ENCODE data around the gene TMEM184A. TPM values are rescaled to one million over a fixed set of nuclear protein-coding genes. Genes with fewer than 3 reads are reported as not detected.
A peak's percentile ranks its signal among the peaks of the same experiment; 100 is the strongest.

Gene TMEM184A
- total and polyA plus RNA-seq, 2 of the 13 experiments (the other 11 are each of a cell fraction or from before 2014, with no cell fraction given), result 9.5 to 20.4 TPM

DNA sequence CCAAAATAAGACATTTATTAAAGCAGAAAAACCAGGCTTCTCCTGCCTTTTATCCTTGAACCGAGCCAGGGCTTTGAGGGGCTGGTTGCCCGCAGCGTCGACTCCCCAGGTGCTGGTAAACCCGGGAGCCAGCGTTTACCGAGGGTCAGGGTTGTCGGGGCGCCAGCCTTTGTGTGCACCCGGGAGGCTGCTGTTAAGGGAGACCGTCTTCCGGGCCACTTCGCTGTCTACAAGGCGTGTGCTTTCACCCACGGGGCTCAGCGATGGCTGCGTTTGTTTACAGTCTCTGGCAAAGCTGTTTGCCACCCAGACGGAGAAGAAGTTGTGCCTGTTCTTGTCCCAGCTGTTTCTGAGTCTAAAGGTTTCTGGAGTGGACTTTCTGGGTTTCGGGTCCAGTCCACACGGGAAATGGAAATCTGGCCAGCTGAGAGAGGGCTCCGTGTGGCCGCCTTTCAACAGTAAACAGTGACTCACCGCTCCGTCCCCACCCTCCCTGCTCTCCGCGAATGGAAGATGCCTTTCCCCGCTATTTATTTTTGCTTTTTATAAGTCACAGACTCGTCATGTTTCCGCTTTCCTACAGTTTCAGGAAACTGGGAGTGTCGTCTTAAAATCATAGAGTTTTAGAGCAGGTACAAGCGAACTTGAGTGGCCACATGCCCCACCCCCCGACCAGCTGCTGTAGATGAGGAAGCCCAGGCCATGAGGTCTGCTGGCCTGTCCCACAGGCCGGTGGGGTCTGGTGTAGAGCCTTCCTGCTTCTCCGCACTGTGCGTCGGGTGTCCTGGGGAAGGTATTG is 23.4 kb downstream of the TMEM184A start (continued):
- TF ChIP-seq, protein P1, sequence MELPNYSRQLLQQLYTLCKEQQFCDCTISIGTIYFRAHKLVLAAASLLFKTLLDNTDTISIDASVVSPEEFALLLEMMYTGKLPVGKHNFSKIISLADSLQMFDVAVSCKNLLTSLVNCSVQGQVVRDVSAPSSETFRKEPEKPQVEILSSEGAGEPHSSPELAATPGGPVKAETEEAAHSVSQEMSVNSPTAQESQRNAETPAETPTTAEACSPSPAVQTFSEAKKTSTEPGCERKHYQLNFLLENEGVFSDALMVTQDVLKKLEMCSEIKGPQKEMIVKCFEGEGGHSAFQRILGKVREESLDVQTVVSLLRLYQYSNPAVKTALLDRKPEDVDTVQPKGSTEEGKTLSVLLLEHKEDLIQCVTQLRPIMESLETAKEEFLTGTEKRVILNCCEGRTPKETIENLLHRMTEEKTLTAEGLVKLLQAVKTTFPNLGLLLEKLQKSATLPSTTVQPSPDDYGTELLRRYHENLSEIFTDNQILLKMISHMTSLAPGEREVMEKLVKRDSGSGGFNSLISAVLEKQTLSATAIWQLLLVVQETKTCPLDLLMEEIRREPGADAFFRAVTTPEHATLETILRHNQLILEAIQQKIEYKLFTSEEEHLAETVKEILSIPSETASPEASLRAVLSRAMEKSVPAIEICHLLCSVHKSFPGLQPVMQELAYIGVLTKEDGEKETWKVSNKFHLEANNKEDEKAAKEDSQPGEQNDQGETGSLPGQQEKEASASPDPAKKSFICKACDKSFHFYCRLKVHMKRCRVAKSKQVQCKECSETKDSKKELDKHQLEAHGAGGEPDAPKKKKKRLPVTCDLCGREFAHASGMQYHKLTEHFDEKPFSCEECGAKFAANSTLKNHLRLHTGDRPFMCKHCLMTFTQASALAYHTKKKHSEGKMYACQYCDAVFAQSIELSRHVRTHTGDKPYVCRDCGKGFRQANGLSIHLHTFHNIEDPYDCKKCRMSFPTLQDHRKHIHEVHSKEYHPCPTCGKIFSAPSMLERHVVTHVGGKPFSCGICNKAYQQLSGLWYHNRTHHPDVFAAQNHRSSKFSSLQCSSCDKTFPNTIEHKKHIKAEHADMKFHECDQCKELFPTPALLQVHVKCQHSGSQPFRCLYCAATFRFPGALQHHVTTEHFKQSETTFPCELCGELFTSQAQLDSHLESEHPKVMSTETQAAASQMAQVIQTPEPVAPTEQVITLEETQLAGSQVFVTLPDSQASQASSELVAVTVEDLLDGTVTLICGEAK (IDR thresholded peaks at IDR 0.05), result no peak
- TF ChIP-seq, protein P1 (CRISPR knock-in tag; IDR thresholded peaks at IDR 0.05), result no peak
- TF ChIP-seq GATA4 (IDR thresholded peaks at IDR 0.05; ENCODE audit: borderline replicate concordance, low read depth), result no peak
- TF ChIP-seq ZFAT (CRISPR knock-in tag; conservative IDR thresholded peaks at IDR 0.05), result no peak
- peak; percentile 47 for TF ChIP-seq CREB1 (IDR thresholded peaks at IDR 0.05)
- TF ChIP-seq CREB1 (CRISPR knock-in tag; IDR thresholded peaks at IDR 0.05), result no peak; the same call in 1 of the 2 replicates
- TF ChIP-seq ZNF841 (CRISPR knock-in tag; IDR thresholded peaks at IDR 0.05; ENCODE audit: borderline replicate concordance), result no peak
- TF ChIP-seq, protein P2, sequence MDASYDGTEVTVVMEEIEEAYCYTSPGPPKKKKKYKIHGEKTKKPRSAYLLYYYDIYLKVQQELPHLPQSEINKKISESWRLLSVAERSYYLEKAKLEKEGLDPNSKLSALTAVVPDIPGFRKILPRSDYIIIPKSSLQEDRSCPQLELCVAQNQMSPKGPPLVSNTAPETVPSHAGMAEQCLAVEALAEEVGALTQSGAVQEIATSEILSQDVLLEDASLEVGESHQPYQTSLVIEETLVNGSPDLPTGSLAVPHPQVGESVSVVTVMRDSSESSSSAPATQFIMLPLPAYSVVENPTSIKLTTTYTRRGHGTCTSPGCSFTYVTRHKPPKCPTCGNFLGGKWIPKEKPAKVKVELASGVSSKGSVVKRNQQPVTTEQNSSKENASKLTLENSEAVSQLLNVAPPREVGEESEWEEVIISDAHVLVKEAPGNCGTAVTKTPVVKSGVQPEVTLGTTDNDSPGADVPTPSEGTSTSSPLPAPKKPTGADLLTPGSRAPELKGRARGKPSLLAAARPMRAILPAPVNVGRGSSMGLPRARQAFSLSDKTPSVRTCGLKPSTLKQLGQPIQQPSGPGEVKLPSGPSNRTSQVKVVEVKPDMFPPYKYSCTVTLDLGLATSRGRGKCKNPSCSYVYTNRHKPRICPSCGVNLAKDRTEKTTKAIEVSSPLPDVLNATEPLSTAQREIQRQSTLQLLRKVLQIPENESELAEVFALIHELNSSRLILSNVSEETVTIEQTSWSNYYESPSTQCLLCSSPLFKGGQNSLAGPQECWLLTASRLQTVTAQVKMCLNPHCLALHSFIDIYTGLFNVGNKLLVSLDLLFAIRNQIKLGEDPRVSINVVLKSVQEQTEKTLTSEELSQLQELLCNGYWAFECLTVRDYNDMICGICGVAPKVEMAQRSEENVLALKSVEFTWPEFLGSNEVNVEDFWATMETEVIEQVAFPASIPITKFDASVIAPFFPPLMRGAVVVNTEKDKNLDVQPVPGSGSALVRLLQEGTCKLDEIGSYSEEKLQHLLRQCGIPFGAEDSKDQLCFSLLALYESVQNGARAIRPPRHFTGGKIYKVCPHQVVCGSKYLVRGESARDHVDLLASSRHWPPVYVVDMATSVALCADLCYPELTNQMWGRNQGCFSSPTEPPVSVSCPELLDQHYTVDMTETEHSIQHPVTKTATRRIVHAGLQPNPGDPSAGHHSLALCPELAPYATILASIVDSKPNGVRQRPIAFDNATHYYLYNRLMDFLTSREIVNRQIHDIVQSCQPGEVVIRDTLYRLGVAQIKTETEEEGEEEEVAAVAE (CRISPR knock-in tag; IDR thresholded peaks at IDR 0.05; ENCODE audit: borderline replicate concordance), result no peak
- no peak for TF ChIP-seq ISX (CRISPR knock-in tag; conservative IDR thresholded peaks at IDR 0.05)
- no peak for TF ChIP-seq ZNF75D (CRISPR knock-in tag; IDR thresholded peaks at IDR 0.05; ENCODE audit: borderline replicate concordance)
- TF ChIP-seq ZNF121 (CRISPR knock-in tag; IDR thresholded peaks at IDR 0.05), result no peak
- peak; percentile 89 for TF ChIP-seq FOSL1 (CRISPR knock-in tag; IDR thresholded peaks at IDR 0.05; ENCODE audit: borderline replicate concordance)
- TF ChIP-seq ATF7 (IDR thresholded peaks at IDR 0.05), result no peak
- TF ChIP-seq ATF7 (CRISPR knock-in tag; IDR thresholded peaks at IDR 0.05), result no peak
- TF ChIP-seq, protein P3, sequence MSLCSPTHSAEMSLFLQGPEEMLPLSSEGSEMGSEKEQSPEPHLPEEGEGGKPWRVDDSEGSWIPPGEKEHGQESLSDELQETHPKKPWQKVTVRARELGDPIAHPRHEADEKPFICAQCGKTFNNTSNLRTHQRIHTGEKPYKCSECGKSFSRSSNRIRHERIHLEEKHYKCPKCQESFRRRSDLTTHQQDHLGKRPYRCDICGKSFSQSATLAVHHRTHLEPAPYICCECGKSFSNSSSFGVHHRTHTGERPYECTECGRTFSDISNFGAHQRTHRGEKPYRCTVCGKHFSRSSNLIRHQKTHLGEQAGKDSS (CRISPR knock-in tag; IDR thresholded peaks at IDR 0.05; ENCODE audit: borderline replicate concordance, low read depth), result 0 out of 2 replicates have a peak, but pooled peaks have one; percentile 17
- no peak for TF ChIP-seq RFXANK (CRISPR knock-in tag; IDR thresholded peaks at IDR 0.05)

All from HepG2 (cell line).